GM23248 (cell line): ENCODE measurements around the gene SH3YL1. TPM values are rescaled to one million over a fixed set of nuclear protein-coding genes. Genes with fewer than 3 reads are reported as not detected.
A peak's percentile ranks its signal among the peaks of the same experiment; 100 is the strongest.

Experiments used
- DNase-seq: peaks from one replicate; pipeline ENCODE4 v3.0.0-alpha.2; 2015
- H2AFZ ChIP-seq: fragments of 200-600 bp; sonication (generic); 2 replicates; pipeline ENCODE4 v1.6.1; 2016; ENCODE audit warnings: antibody characterized with exemption
- H3F3A ChIP-seq: fragments of 200-600 bp; sonication (generic); 2 replicates; pipeline ENCODE4 v1.6.1; 2016; ENCODE audit warnings: mild to moderate bottlenecking, antibody characterized with exemption, mixed run types; ENCODE audit not compliant: insufficient read depth
- H3K27ac ChIP-seq: fragments of 200-600 bp; sonication (generic); 2 replicates; pipeline ENCODE4 v1.5.1; 2016; ENCODE audit warnings: mild to moderate bottlenecking
- H3K27me3 ChIP-seq: fragments of 200-600 bp; sonication (generic); replicated peaks from 2 replicates; pipeline ENCODE4 v1.6.1; 2016; ENCODE audit warnings: mild to moderate bottlenecking; ENCODE audit not compliant: insufficient read depth
- H3K36me3 ChIP-seq: fragments of 200-600 bp; sonication (generic); 2 replicates; pipeline ENCODE4 v1.6.1; 2016; ENCODE audit warnings: low read depth, mild to moderate bottlenecking
- H3K4me1 ChIP-seq: fragments of 200-600 bp; sonication (generic); 2 replicates; pipeline ENCODE4 v1.6.1; 2016; ENCODE audit warnings: mild to moderate bottlenecking; ENCODE audit not compliant: insufficient read depth
- H3K4me2 ChIP-seq: fragments of 200-600 bp; sonication (generic); one replicate; pipeline ENCODE4 v1.6.1; 2016; ENCODE audit warnings: mild to moderate bottlenecking; ENCODE audit not compliant: unreplicated experiment
- H3K4me3 ChIP-seq: fragments of 200-600 bp; sonication (generic); 2 replicates; pipeline ENCODE4 v1.5.1; 2016; ENCODE audit warnings: mild to moderate bottlenecking
- H3K79me2 ChIP-seq: fragments of 200-600 bp; sonication (generic); 2 replicates; pipeline ENCODE4 v1.6.1; 2016; ENCODE audit warnings: mild to moderate bottlenecking; ENCODE audit not compliant: insufficient read depth
- H3K9ac ChIP-seq: fragments of 200-600 bp; sonication (generic); 2 replicates; pipeline ENCODE4 v1.6.1; 2016; ENCODE audit warnings: mild to moderate bottlenecking
- H3K9me2 ChIP-seq: fragments of 200-600 bp; sonication (generic); 2 replicates; pipeline ENCODE4 v1.6.1; 2016; ENCODE audit warnings: mixed run types, mild to moderate bottlenecking, moderate library complexity; ENCODE audit not compliant: insufficient read depth
- H3K9me3 ChIP-seq: fragments of 200-600 bp; sonication (generic); one replicate; pipeline ENCODE4 v1.6.1; 2017; ENCODE audit warnings: low read depth
- H4K20me1 ChIP-seq: fragments of 200-600 bp; sonication (generic); 2 replicates; pipeline ENCODE4 v1.6.0; 2016; ENCODE audit not compliant: insufficient read depth
- EZH2 ChIP-seq: fragments of 200-600 bp; sonication (generic); IDR thresholded peaks from 2 replicates; pipeline ENCODE4 v1.6.1; 2018; ENCODE audit warnings: antibody characterized with exemption, mild to moderate bottlenecking; ENCODE audit not compliant: insufficient read depth, poor library complexity, severe bottlenecking
- EZH2phosphoT487 ChIP-seq: fragments of 200-600 bp; sonication (generic); IDR thresholded peaks from 2 replicates; pipeline ENCODE4 v1.6.1; 2018; ENCODE audit warnings: antibody characterized with exemption, moderate library complexity, mild to moderate bottlenecking, low read depth; ENCODE audit not compliant: insufficient read depth
- WGBS, 2 experiments: methylation state at CpG; one replicate each; pipeline ENCODE4 v1.1.6; 2015 to 2017; ENCODE audit warnings: low lambda C conversion rate in 2 of 2, low coverage in 1 of 2; ENCODE audit errors: missing lambda C conversion rate in 2 of 2; 5-methylcytosine and 5-hydroxymethylcytosine counted together
- in situ Hi-C: fragments of 300-500 bp; cut with MboI; formaldehyde crosslinking; loops from 2 replicates; pipeline ENCODE4 v1.15.0; 2020
- polyA plus RNA-seq: library from polyadenylated mRNA; unstranded; fragments of >200 nt; fragmentation: Nextera tagmentation; extraction: Ambion mirVana; gene quantifications from 2 replicates; pipeline ENCODE4 v1.2.1, GENCODE V29; 2016
- total RNA-seq: library from RNA; depleted of rRNA; stranded (reverse); fragments of >200 nt; shearing (Covaris generic); gene quantifications from 2 replicates; pipeline ENCODE4 v1.2.3, GENCODE V29; 2014

SH3YL1 gene
- total and polyA plus RNA-seq, 2 experiments from 2014 or later, result 24.0 to 25.2 TPM

DNA sequence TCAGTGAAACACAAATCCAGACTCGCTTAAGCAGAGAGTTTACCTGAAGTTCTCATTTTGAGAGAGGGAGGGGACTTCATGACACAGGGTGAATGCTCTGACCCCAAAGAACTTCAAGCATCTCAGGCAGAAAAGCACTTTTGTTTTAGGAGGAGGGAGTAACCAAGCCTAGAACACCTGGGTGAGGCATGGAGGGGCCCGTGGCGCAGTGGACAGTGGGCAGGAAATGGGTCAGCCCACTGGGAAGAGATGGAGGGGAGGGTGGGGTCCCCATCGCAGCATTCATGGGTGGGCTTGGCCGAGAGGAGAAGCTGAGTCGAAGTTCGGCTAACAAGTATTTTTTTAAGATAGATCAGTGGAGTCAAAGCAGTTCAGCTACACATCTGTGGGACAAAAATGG is 67.9 kb downstream of the SH3YL1 start:
- Histone ChIP-seq H2AFZ (no peak overlapping the region), H3K9me3 (no peaks in the 10 kb centered on the region), H4K20me1 (no peaks in the 10 kb centered on the region), H3K36me3 (no peaks in the 10 kb centered on the region), H3K27ac (no peak overlapping the region), H3K4me2 (no peak overlapping the region), H3K4me1 (peaks cover 3% of the 10 kb centered on the region; the same call in 1 of the 2 replicates), H3F3A (no peaks in the 10 kb centered on the region), H3K9me2 (no peaks in the 10 kb centered on the region), H3K27me3 (no peaks in the 10 kb centered on the region), H3K4me3 (no peak overlapping the region), H3K79me2 (no peaks in the 10 kb centered on the region), H3K9ac (no peak overlapping the region)
- DNase-seq, result no peak
- WGBS, 2 experiments, result 47 to 59% methylated on average over 6 to 7 of the region's 7 CpGs
- TF ChIP-seq EZH2phosphoT487 (no peak), EZH2 (no peak)
- in situ Hi-C loops, result no loop called here

DNA sequence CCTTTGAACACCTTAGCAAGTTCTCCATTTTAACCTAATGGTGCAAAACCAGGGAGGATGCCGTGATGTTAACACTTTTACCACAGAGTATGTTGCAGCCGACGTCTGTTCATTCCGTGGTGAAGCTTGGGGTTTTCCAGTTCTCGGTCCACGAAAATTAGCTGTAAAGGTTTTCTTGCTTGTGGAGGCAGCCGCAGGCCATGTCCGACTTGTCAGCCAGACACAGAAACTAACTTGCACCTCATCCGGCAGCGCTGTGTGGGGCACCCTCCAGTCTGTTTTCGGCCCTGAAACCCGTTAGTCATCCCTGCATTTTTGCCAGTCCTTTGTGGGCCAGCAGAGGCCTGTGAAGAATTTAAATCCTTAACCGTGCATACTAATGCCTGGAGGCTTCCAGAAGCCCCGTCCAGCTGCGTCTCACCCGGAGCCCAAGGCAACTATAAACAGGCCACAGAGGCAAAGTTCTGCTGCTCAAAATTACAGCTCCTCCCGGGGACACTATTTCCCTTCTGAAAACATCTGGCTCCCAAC is 70.6 kb downstream of the SH3YL1 start:
- Histone ChIP-seq H3K9me2 (no peaks in the 10 kb centered on the region), H3K36me3 (no peaks in the 10 kb centered on the region), H2AFZ (peak overlapping the region; percentile 60), H3K4me3 (no peak overlapping the region), H3K9ac (no peak overlapping the region), H3K9me3 (no peaks in the 10 kb centered on the region), H3K4me2 (no peak overlapping the region), H3K27ac (no peak overlapping the region), H3K79me2 (no peaks in the 10 kb centered on the region), H3K4me1 (peaks cover 3% of the 10 kb centered on the region; the same call in 1 of the 2 replicates), H3F3A (no peaks in the 10 kb centered on the region), H4K20me1 (no peaks in the 10 kb centered on the region), H3K27me3 (no peaks in the 10 kb centered on the region)
- peak; percentile 70 for DNase-seq
- no peak for TF ChIP-seq EZH2phosphoT487
- TF ChIP-seq EZH2, result no peak
- WGBS, 2 experiments, result 8 to 9% methylated on average over 17 of the region's 17 CpGs
- in situ Hi-C loops, result no loop called here

DNA sequence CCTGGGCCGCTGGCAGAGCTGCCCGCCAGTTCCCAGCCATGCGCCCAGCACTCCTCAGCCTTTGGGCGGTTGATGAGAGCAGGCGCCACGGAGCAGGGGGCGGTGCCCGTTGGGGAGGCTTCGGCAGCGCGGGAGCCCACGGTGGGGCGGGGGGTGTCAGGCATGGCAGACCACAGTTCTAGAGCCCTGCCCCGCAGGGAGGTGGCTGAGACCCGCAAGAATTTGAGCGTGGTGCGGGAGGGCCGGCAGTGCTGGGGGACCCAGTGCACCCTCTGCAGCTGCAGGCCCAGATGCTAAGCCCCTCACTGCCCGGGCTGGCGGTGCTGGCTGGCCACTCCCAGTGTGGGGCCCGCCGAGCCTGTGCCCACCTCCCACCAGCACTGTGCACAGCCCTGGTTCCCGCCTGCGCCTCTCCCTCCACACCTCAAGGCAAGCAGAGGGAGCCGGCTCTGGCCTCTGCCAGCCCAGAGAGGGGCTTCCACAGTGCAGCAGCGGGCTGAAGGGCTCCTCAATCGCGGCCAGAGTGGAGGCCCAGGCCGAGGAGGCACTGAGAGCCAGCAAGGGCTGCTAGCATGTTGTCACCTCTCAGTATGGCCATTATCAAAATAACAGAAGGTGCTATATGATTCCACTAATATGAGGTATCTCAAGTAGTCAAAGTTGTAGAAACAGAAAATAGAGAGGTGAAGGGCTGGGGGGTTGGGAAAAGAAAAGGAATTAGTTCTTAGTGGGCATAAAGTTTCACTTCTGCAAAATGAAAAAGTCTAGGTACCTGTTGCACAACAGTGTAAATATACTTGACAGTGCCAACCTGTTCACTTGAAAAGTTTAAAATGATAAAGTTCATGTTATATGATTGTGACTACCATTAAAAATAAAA is 72.3 kb downstream of the SH3YL1 start:
- 67 to 74% methylated on average over 21 to 28 of the region's 29 CpGs for WGBS, 2 experiments
- in situ Hi-C loops, result no loop called here
- Histone ChIP-seq H3K9me3 (no peaks in the 10 kb centered on the region), H3K27ac (no peak overlapping the region), H3K4me2 (no peak overlapping the region), H3K36me3 (no peaks in the 10 kb centered on the region), H3K9ac (no peak overlapping the region), H4K20me1 (no peaks in the 10 kb centered on the region), H3K79me2 (no peaks in the 10 kb centered on the region), H3F3A (no peaks in the 10 kb centered on the region), H2AFZ (no peak overlapping the region), H3K27me3 (no peaks in the 10 kb centered on the region), H3K9me2 (no peaks in the 10 kb centered on the region), H3K4me3 (no peak overlapping the region), H3K4me1 (peaks cover 3% of the 10 kb centered on the region; the same call in 1 of the 2 replicates)
- DNase-seq, result no peak
- no peak for TF ChIP-seq EZH2phosphoT487
- TF ChIP-seq EZH2, result no peak

DNA sequence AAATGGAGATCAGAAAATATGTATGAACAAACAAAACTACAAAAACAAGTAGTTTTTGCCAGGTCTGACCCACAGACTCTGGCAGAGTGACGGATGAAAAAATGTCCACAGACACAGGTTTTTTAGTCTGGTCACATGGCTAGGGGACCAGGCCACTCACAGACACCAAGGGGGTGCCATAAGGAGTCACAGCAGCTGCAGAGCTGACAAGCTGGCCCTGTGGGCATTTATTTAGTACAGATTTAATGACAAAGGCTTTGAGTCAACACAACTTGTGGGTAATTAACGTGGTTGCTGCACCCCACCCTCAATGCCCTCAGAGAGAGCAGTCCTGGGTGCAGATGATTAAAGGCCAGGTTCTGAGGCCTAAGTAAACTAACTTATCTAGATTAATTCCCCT is 76.0 kb downstream of the SH3YL1 start:
- 5 to 6% methylated on average over 2 of the region's 2 CpGs for WGBS, 2 experiments
- in situ Hi-C loops, result no loop called here
- H3K4me1 ChIP-seq, result peaks cover under 1% of the 10 kb centered on the region; the same call in 1 of the 2 replicates

More for the DNA sequence above, 76.0 kb downstream of the SH3YL1 start:
- Histone ChIP-seq H3K36me3 (no peaks in the 10 kb centered on the region), H3K9me3 (no peaks in the 10 kb centered on the region), H3K79me2 (no peaks in the 10 kb centered on the region), H4K20me1 (no peaks in the 10 kb centered on the region), H2AFZ (no peak overlapping the region), H3K4me2 (no peak overlapping the region), H3K9me2 (no peaks in the 10 kb centered on the region), H3K9ac (no peak overlapping the region), H3K27ac (no peak overlapping the region), H3K27me3 (no peaks in the 10 kb centered on the region), H3K4me3 (no peak overlapping the region), H3F3A (no peaks in the 10 kb centered on the region)
- TF ChIP-seq EZH2phosphoT487, result no peak
- no peak for TF ChIP-seq EZH2
- DNase-seq, result no peak
